ENCODE results near the gene HTRA3.

DNA sequence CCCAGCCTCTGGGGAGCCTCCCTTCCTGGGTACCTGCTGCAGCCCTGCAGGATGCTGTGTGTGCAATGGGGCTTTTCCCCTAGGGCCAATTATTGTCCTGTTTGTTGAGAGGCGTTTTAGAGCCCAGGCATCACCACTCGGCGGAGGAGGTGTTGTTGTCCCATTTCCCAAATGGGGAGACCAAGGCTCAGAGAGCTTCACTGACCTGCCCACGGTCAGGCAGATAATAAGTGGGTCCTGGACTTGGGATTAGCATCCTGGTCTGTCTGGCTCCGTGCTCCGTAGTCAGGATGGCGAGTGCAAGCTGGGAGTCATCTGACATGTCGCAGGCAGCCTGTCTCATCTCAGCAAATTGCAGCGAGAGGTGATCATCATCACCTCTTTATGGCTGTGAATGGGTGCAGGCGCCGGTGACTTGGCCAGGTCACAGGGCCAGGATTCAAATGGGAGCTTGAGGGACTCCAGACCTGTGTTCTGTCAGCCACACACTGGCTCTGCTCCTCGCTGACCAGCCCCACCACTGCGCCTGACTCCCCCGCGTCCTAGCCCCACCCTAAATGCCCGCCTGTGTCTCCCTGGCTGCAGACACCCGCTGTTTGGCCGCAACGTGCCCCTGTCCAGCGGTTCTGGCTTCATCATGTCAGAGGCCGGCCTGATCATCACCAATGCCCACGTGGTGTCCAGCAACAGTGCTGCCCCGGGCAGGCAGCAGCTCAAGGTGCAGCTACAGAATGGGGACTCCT, 16.6 kb downstream of the HTRA3 start:
- TF ChIP-seq, protein P1, sequence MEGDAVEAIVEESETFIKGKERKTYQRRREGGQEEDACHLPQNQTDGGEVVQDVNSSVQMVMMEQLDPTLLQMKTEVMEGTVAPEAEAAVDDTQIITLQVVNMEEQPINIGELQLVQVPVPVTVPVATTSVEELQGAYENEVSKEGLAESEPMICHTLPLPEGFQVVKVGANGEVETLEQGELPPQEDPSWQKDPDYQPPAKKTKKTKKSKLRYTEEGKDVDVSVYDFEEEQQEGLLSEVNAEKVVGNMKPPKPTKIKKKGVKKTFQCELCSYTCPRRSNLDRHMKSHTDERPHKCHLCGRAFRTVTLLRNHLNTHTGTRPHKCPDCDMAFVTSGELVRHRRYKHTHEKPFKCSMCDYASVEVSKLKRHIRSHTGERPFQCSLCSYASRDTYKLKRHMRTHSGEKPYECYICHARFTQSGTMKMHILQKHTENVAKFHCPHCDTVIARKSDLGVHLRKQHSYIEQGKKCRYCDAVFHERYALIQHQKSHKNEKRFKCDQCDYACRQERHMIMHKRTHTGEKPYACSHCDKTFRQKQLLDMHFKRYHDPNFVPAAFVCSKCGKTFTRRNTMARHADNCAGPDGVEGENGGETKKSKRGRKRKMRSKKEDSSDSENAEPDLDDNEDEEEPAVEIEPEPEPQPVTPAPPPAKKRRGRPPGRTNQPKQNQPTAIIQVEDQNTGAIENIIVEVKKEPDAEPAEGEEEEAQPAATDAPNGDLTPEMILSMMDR (IDR thresholded peaks at IDR 0.05; ENCODE audit: insufficient read depth, low read depth, low read length), result no peak
- TF ChIP-seq EZH2 (IDR thresholded peaks at IDR 0.05; ENCODE audit: insufficient read depth, low read length), result no peak

Data from astrocyte (in vitro differentiated cells and primary cell).